LNCAP (cell line): ENCODE results near the gene MBOAT7.

ENCODE experiments used
- TF ChIP-seq, protein P1 (sequence below): fragments of 450-650 bp; IDR thresholded peaks from 2 replicates; pipeline ENCODE4 v1.5.1; 2017; ENCODE audit warnings: mild to moderate bottlenecking

Gene MBOAT7

DNA sequence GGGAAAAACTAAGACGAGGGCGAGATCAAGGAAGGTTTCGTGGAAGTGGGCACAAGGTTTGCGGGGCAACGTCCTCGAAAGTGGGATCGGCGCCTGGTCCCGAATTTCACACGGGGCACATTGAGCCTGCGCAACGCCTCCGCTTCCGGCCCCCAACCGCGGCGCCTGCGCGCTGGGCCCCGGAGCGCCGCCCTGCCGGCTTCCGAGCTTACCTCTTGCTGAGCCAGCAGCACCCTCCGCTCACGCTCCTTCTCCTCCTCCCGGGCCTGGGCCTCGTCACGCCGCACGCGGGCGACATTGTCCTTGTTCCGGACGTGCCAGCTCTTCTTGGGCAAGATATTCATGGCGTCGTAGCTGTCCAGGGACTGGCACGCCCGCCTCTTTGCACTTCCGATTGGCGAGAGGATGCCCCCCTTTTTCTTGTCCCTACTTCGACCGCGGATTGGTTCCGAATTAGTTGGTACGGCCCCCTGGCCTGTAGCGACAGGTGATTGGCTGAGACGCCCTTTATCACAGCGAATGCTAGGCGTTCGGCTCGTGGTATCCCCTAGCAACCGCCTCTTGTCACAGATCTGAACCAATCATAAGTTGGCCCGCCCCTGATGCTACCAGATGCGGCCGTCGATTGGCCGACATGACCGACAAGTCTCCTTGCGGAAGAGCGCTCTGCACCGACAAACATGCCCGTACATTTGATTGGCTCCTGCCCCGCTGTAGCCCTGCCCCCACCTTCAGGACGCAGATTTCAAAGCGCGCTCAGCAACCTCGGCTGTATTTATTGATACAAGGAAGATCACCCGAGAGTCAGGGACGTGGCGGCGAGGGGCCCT is 29.8 kb downstream of the MBOAT7 start, which contains the start of gene LENG1:
Gene LENG1 (minus strand): TSS at position 370 of the 830 bp plus-strand sequence. CDS start 26 bp downstream, at position 344.
- TF ChIP-seq, protein P1, sequence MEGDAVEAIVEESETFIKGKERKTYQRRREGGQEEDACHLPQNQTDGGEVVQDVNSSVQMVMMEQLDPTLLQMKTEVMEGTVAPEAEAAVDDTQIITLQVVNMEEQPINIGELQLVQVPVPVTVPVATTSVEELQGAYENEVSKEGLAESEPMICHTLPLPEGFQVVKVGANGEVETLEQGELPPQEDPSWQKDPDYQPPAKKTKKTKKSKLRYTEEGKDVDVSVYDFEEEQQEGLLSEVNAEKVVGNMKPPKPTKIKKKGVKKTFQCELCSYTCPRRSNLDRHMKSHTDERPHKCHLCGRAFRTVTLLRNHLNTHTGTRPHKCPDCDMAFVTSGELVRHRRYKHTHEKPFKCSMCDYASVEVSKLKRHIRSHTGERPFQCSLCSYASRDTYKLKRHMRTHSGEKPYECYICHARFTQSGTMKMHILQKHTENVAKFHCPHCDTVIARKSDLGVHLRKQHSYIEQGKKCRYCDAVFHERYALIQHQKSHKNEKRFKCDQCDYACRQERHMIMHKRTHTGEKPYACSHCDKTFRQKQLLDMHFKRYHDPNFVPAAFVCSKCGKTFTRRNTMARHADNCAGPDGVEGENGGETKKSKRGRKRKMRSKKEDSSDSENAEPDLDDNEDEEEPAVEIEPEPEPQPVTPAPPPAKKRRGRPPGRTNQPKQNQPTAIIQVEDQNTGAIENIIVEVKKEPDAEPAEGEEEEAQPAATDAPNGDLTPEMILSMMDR = peak; percentile 26; the same call in 1 of the 2 replicates

DNA sequence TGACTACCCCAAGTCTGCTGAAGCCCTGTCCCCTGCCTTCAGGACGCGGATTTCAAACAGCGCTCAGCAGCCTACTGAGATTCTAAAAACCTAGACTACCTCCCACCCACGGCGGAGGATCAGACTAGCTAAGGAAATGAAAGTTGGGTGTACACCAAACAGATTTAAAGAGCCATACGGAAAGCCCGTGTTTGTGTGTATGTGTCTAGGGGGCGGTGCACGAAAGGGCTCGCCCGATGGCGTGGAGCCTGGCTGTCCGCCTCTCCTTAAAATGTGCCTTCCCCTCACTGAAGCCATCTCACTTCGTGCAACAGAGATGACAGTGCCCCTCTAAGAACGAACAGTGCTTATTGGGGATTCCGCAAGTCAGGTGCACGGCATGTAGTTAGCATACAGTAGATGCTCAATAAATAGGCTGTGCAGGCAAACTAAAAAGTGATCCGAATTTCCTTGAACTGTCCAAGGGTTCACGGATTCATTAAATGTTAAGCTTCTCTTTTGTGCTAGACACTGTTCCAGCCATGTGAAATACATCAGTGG is 30.5 kb downstream of the MBOAT7 start:
- TF ChIP-seq, protein P1 = no peak

DNA sequence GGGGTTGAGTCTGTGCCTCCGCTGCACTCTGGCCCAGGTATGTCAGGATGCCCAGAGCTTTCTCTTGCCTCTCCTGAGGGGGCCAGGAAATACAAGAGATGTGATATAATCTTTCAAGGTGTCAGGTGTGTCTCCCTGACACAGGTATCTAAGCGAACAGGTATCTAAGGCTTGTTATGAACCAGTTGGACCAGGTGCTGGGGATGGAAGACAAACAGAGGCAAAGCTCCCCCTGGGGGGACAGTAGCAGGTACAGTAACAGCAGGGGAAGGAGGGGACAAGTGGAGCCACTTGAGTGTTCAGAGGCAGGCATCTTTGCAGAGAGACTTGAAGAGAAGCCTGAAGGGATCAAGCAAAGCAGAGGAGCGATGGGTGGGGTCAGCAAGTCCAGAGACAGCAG is 32.4 kb downstream of the MBOAT7 start:
- TF ChIP-seq, protein P1 = no peak

DNA sequence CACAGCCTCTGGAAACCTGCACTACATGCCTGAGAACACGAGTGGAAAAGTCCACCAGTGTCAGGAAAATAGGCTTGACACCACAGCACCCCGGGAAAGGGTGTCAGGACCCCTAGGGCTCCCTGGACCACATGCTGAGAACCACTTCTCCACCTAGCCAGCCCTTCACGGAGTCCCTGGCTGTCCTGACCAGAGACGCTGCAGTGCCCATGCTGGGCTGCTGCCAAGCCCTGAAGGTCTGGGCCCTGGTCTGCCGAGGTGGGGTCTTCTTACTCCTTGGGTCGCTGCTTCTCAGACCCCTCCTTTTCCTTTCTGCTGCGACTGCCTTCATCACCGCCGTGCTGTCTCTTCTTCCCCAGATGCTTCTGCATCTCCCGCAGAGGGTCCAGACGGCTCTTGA is 32.9 kb downstream of the MBOAT7 start:
- TF ChIP-seq, protein P1 = no peak

DNA sequence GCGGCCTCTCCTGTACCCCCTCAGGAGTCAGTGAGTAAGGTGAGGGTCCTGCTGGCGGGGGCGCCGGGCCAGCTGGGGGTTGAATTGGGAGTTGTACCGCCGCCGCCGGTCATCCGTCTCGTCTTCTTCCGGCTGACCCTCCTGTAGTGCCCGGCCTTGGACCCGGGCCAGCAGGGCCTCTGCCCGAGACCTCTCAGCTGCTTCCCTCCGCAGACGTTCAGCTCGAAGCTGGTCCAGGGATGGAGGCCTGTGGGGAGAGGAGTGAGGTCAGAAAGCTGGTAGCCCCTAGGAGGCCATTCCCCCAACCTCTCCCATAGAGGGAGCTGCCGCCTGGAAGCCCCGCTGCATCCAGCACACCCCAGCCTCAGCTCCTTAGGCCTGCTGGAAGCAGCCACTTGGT is 33.7 kb downstream of the MBOAT7 start:
- TF ChIP-seq, protein P1 = no peak

DNA sequence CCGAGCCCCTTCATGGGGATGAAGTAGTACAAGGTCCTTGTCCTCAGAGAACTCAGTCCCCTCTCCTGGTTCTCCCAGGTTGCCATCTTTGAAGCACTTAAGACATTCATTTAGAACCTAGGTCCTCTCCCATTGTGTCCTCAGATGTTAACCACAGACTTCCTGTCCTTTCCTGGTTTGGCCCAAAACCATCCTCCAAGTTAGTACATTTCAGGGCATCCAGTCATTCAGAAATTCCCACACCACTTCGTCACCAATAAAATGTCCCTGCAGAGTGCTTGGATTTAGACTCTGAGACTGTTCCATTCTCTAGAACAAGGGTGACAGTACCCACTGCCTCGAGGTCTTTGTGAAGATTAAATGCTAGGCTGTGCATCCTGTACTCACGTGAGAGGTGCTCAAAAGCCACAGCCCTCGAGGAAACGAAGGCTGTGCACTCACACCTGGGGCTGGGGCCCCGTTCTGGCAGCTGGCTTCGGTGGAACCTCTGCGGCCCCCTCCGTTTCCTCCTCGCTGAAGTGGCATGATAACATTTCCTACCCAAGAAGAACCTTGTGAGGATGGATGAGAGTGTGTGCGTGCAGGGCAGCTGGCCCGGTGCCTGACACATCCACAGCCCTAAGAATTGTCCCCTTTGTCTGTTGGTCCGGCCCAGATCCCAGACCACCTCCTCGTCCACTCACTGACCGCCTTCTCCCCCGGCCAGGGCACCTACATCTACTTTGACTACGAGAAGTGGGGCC is 34.6 kb downstream of the MBOAT7 start:
- TF ChIP-seq, protein P1 = no peak

DNA sequence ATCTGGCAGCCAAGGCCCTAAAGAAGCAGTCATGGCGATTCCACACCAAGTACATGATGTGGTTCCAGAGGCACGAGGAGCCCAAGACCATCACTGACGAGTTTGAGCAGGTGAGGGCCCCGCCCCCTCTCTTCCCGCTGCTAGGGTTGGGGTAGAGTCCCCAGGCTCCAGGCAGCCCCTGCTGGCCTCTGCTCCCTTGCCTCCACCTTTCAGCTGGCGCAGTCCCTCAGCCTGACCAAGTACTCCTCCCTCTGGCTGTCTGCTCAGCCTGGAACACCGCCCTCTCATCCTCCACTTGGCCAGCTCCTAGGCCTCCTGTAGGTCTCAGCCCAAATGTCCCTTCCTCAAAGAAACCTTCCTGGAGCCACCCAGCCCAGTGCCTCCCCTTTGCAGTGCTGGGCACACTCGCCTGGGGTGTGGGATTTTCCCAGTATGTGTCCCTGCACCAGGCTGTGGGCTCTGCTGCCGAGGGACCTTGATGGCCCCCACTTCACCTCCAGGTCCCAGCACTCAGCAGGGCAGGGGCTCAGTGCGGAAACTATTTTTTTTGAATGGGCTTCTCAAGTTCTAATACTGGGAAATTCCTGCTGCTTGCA is 35.6 kb downstream of the MBOAT7 start:
- TF ChIP-seq, protein P1 = no peak
